Right lobe of liver (tissue), 4 donors: ENCODE measurements around the gene KRTAP4-7.
"Not testable (repeated sequence)": the region's sequence is repeated elsewhere in the genome, so short reads cannot be mapped to it uniquely, and the experiment has no call there.

Experiments used
- POLR2A ChIP-seq: fragments of 450-650 bp; IDR thresholded peaks from one replicate; pipeline ENCODE4 v1.6.1; 2017; ENCODE audit warnings: antibody characterized with exemption, mild to moderate bottlenecking
- TF ChIP-seq, protein P1 (sequence below), 4 donors: fragments of 200-600 bp in 3 of 4; fragments of 450-650 bp in 1 of 4; IDR thresholded peaks; one replicate each; pipeline versions ENCODE4 v1.5.1 to v1.8.0; 2016 to 2022; ENCODE audit warnings: antibody characterized with exemption in 4 of 4, mild to moderate bottlenecking in 2 of 4
- donor health status: DM: no; HTN: no; CAD: no.
- donor health status: DM: no; HTN: no; CAD: no.
- donor health status: DM: no; HTN: yes; CAD: no.

DNA sequence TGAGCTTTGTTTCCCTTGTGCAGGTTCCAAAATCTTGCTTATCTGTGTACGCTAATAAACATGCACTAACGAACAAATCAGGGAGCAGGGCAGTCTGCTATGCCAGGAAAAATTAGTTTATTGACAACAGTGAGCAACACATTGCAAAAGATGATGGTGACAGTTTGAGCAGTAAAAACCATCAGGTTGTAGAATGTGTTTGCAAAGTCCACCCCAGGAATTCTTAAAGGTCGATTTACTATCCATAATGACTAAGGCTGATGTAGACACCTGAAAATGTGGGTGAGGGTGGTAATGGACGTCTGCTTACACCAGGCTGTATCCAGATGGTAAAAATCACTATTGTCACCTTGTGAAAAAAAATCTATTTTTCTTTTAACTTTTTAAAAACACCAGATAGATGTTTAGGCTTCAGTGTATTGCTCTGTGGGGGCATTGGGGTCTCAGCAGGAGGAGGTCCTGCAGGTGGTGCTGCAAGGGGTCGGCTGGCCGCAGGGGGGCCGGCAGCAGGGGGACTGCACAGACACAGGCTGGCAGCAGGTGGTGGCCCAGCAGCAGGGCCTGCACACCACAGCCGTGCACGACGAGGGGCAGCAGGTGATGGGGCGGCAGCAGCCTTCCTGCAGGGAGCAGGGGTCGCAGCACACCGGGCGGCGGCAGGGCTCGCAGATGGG lies 18.8 kb upstream of the KRTAP4-7 start:
- TF ChIP-seq, protein P1, sequence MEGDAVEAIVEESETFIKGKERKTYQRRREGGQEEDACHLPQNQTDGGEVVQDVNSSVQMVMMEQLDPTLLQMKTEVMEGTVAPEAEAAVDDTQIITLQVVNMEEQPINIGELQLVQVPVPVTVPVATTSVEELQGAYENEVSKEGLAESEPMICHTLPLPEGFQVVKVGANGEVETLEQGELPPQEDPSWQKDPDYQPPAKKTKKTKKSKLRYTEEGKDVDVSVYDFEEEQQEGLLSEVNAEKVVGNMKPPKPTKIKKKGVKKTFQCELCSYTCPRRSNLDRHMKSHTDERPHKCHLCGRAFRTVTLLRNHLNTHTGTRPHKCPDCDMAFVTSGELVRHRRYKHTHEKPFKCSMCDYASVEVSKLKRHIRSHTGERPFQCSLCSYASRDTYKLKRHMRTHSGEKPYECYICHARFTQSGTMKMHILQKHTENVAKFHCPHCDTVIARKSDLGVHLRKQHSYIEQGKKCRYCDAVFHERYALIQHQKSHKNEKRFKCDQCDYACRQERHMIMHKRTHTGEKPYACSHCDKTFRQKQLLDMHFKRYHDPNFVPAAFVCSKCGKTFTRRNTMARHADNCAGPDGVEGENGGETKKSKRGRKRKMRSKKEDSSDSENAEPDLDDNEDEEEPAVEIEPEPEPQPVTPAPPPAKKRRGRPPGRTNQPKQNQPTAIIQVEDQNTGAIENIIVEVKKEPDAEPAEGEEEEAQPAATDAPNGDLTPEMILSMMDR (IDR thresholded peaks at IDR 0.05), result not testable (repeated sequence)
- not testable (repeated sequence) for TF ChIP-seq POLR2A
